Measurements from ENCODE around the gene VWF.

Gene VWF

GRCh38 chr12:5972387-5972786 is 152.1 kb downstream of the VWF start:
- Histone ChIP-seq H3K4me3 (ENCODE audit: low read depth, low read length, poor library complexity, severe bottlenecking) (no peak overlapping the region), H3K4me2 (ENCODE audit: low read length) (no peak overlapping the region), H3K4me1 (ENCODE audit: insufficient read depth, low read length, severe bottlenecking) (no peaks in the 10 kb centered on the region), H3F3A (ENCODE audit: insufficient read depth, low read length) (no peaks in the 10 kb centered on the region), H3K9me3 (ENCODE audit: low read length) (no peaks in the 10 kb centered on the region), H3K27me3 (ENCODE audit: insufficient read depth, low read length) (peaks cover 4% of the 10 kb centered on the region; the same call in 1 of the 2 replicates), H4K20me1 (ENCODE audit: insufficient read depth, low read length) (no peaks in the 10 kb centered on the region), H3K79me2 (ENCODE audit: insufficient read depth, low read length) (no peaks in the 10 kb centered on the region), H3K36me3 (ENCODE audit: insufficient read depth, low read length) (no peaks in the 10 kb centered on the region), H2AFZ (ENCODE audit: low read length) (no peak overlapping the region), H3K9me2 (ENCODE audit: low read depth, low read length) (no peaks in the 10 kb centered on the region), H3K9ac (ENCODE audit: low read length) (no peak overlapping the region), H3K27ac (ENCODE audit: low read depth, low read length, poor library complexity, severe bottlenecking) (no peak overlapping the region)
- no peak for TF ChIP-seq EZH2 (IDR thresholded peaks at IDR 0.05; ENCODE audit: borderline replicate concordance, low read length)
- TF ChIP-seq, protein P1, sequence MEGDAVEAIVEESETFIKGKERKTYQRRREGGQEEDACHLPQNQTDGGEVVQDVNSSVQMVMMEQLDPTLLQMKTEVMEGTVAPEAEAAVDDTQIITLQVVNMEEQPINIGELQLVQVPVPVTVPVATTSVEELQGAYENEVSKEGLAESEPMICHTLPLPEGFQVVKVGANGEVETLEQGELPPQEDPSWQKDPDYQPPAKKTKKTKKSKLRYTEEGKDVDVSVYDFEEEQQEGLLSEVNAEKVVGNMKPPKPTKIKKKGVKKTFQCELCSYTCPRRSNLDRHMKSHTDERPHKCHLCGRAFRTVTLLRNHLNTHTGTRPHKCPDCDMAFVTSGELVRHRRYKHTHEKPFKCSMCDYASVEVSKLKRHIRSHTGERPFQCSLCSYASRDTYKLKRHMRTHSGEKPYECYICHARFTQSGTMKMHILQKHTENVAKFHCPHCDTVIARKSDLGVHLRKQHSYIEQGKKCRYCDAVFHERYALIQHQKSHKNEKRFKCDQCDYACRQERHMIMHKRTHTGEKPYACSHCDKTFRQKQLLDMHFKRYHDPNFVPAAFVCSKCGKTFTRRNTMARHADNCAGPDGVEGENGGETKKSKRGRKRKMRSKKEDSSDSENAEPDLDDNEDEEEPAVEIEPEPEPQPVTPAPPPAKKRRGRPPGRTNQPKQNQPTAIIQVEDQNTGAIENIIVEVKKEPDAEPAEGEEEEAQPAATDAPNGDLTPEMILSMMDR (IDR thresholded peaks at IDR 0.05; ENCODE audit: low read length), result no peak

- Histone ChIP-seq H2AFZ (ENCODE audit: low read length) (no peak overlapping the region), H3K79me2 (ENCODE audit: insufficient read depth, low read length) (no peaks in the 10 kb centered on the region), H3K4me2 (ENCODE audit: low read length) (no peak overlapping the region), H3K36me3 (ENCODE audit: insufficient read depth, low read length) (no peaks in the 10 kb centered on the region), H3K4me3 (ENCODE audit: low read depth, low read length, poor library complexity, severe bottlenecking) (no peak overlapping the region), H3K4me1 (ENCODE audit: insufficient read depth, low read length, severe bottlenecking) (no peaks in the 10 kb centered on the region), H4K20me1 (ENCODE audit: insufficient read depth, low read length) (no peaks in the 10 kb centered on the region), H3F3A (ENCODE audit: insufficient read depth, low read length) (no peaks in the 10 kb centered on the region), H3K27ac (ENCODE audit: low read depth, low read length, poor library complexity, severe bottlenecking) (no peak overlapping the region), H3K9ac (ENCODE audit: low read length) (no peak overlapping the region), H3K9me2 (ENCODE audit: low read depth, low read length) (no peaks in the 10 kb centered on the region), H3K9me3 (ENCODE audit: low read length) (no peaks in the 10 kb centered on the region), H3K27me3 (ENCODE audit: insufficient read depth, low read length) (peaks cover 4% of the 10 kb centered on the region; the same call in 1 of the 2 replicates)
- TF ChIP-seq EZH2 (IDR thresholded peaks at IDR 0.05; ENCODE audit: borderline replicate concordance, low read length), result no peak
- TF ChIP-seq, protein P1 (IDR thresholded peaks at IDR 0.05; ENCODE audit: low read length), result no peak
These were observed 153.1 kb downstream of the VWF start for GRCh38 chr12:5971194-5971850.

GRCh38 chr12:5969974-5970690 is 154.3 kb downstream of the VWF start:
- Histone ChIP-seq H3K4me1 (ENCODE audit: insufficient read depth, low read length, severe bottlenecking) (no peaks in the 10 kb centered on the region), H3K27ac (ENCODE audit: low read depth, low read length, poor library complexity, severe bottlenecking) (no peak overlapping the region), H3K9me3 (ENCODE audit: low read length) (no peaks in the 10 kb centered on the region), H3K79me2 (ENCODE audit: insufficient read depth, low read length) (no peaks in the 10 kb centered on the region), H3K36me3 (ENCODE audit: insufficient read depth, low read length) (no peaks in the 10 kb centered on the region), H3K9me2 (ENCODE audit: low read depth, low read length) (no peaks in the 10 kb centered on the region), H4K20me1 (ENCODE audit: insufficient read depth, low read length) (no peaks in the 10 kb centered on the region), H3K4me3 (ENCODE audit: low read depth, low read length, poor library complexity, severe bottlenecking) (no peak overlapping the region), H3F3A (ENCODE audit: insufficient read depth, low read length) (no peaks in the 10 kb centered on the region), H3K9ac (ENCODE audit: low read length) (no peak overlapping the region), H2AFZ (ENCODE audit: low read length) (no peak overlapping the region), H3K27me3 (ENCODE audit: insufficient read depth, low read length) (0 out of 2 replicates have a peak, but pooled peaks cover 4% of the 10 kb centered on the region), H3K4me2 (ENCODE audit: low read length) (no peak overlapping the region)
- TF ChIP-seq, protein P1 (IDR thresholded peaks at IDR 0.05; ENCODE audit: low read length), result no peak
- TF ChIP-seq EZH2 (IDR thresholded peaks at IDR 0.05; ENCODE audit: borderline replicate concordance, low read length), result no peak

All from OCI-LY1 (cell line).